ENCODE measurements around the gene CEP192.
"Not testable (repeated sequence)": the region's sequence is repeated elsewhere in the genome, so short reads cannot be mapped to it uniquely, and the experiment has no call there.

CEP192 gene

GRCh38 chr18:12990967-12991820 lies at the start of gene CEP192:
Gene CEP192, plus strand, starts transcription at chr18:12991362. Its CDS starts 8,063 bp downstream, at chr18:12999425.
- DNase-seq: peak; percentile 99

DNA sequence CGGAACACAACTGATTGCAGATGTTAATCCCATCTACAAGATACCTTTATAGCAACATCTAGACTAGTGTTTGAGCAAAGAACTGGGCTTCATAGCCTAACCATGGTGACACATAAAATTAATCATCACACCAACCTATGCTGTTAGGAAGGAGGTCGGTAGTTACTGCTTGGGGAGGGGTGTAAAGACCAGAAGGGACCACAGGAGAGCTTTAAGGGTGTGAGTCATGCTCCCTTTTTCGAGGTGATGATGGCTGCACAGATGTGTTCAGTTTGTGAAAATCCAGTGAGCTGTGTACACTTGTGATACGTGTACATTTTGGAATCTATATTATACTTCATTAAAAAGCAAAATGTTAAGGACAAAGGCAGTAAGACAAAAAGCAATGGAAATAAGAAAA lies 47.9 kb upstream of the CEP192 start:
- peak; percentile 9 for DNase-seq

GRCh38 chr18:12944709-12945108 lies 46.5 kb upstream of the CEP192 start:
- no peak for DNase-seq

DNA sequence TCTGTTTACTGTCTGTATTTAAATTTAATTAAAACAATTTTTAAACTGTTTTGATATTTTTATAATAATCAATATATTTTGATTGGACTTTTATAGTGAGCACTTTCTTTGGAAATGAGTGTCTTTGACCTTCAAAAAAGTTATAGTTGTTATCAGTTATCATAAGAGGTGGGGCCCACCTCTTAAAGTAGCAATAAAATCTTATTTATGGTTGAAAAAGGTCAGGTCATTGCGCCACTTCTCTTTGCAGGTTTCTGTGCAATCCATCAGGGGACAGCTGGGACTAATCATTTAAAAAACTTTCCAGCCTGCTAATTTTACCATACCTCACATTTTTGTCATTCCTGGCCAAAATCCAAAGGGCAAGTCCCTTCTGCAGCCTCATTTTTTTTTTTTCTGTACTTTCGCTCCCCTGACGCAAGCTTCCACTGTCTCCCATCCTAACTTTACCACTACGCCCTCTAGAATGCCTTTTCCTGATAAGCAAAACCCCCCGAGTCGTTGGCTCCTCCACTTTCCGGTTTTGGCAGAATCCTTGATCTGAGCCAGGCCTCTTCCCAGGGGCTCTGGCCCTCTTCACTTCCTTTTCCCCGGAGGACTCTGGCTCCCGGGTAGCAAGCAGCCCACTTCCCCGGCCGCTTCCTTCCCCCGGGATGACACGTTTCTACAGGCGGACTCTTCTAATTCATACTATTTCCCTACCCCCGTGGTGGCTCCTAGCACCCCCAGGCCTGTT lies 44.4 kb upstream of the CEP192 start:
- peak; percentile 88 for DNase-seq

- peak; percentile 97 for DNase-seq
Measured at GRCh38 chr18:12947285-12948049, 43.7 kb upstream of the CEP192 start, which contains the start of gene SEH1L. Gene SEH1L, plus strand, starts transcription at chr18:12948011. Its CDS starts 111 bp downstream, at chr18:12948122.

DNA sequence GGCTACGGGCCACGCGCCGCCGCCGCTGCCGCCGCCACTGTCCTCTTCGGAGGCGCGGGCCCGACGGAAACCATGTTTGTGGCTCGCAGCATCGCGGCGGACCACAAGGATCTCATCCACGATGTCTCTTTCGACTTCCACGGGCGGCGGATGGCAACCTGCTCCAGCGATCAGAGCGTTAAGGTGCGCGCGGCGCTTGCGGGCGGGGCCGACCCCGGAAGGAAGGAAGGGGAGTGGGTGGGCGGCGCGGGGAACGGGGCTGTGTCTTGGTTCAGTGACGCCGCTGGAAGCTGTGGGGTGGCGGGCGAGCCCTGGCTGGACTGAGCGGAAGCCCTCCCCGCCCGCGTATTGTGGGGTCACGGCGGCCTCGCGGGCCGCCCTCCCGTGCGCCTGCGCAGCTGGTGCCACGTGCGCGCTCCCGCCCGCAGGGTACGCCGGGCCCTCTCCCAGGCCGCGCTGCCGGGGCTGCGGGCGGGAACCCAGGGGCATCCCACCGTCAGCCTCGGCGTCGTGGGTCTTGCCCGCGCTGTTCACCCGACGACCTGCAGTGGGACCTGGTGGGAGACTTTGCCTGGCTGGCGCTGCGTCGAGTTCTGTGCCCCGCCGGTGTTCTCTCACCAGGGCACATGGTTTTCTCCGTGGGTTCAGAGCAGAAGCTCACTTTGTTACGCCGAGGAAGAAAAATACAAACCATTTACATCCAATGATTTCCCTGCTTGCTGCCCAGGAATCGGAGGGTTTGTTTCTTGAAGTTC lies 42.9 kb upstream of the CEP192 start:
- DNase-seq: peak; percentile 92

GRCh38 chr18:12958478-12958877 lies 32.7 kb upstream of the CEP192 start:
- DNase-seq: no peak

- no peak for DNase-seq
Measured at GRCh38 chr18:12960395-12960794, 30.8 kb upstream of the CEP192 start.

GRCh38 chr18:12960853-12961397 lies 30.2 kb upstream of the CEP192 start:
- no peak for DNase-seq

GRCh38 chr18:12963069-12963468 lies 28.1 kb upstream of the CEP192 start:
- no peak for DNase-seq

DNA sequence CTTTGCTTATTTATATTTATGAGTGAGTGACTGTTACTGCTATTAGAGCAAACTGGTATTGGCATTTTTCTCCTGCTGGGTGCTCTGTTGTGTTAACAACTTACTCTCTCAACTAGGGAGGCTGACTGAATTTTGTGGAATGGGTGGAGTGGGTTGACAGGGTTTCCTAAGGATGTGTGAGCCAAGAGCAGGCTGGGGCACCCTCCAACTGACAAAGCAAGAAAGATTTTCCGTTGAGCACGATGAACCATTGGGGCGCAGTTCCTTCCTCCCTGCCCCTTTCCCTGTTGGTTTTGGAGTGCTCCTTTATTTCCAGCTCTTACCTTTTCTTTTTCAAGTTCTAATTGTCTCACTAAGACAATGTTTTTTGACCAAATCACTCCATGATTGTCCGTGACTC lies 23.0 kb upstream of the CEP192 start:
- DNase-seq: no peak

- DNase-seq: no peak
Measured at GRCh38 chr18:12968619-12969018, 22.5 kb upstream of the CEP192 start.

GRCh38 chr18:12973562-12974213 lies 17.5 kb upstream of the CEP192 start:
- DNase-seq: no peak

DNA sequence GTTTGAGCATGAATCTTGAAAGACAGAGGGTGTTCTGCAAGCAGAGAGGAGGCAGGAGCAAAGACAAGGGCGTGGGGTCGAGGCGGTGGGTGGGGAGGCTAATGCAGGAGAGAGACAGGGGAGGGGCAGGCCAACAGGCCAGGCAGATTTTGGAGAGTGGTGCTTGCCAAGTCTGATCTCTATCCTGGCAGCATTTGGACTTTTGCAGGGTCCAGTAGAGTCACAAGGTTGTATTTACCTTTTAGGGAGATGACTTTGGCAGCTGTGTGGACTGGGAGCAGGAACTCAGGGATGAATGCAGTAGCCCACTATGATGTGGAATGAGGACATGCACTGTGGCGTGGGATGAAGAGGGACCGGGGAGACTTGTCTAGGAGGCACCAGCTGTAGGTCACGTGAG lies 15.7 kb upstream of the CEP192 start:
- DNase-seq: no peak

DNA sequence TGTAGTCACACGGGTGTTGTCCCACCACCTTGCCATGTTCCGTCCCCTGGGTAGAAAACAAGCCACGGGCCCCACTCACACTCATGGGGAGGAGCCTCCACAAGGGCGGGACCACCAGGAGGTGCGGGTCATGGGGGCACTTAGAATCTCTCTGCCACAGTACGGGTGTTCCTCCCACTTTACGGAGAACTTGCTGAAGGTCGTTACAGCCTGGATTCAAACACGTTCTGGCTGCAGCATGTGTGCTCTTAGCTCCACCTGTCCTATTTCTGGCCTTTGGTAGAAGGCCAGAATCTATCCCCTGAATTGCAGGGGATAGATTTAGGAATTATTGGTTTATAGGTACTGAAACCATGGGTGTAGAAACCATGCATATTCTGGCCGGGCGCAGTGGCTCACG lies 14.9 kb upstream of the CEP192 start:
- no peak for DNase-seq

DNA sequence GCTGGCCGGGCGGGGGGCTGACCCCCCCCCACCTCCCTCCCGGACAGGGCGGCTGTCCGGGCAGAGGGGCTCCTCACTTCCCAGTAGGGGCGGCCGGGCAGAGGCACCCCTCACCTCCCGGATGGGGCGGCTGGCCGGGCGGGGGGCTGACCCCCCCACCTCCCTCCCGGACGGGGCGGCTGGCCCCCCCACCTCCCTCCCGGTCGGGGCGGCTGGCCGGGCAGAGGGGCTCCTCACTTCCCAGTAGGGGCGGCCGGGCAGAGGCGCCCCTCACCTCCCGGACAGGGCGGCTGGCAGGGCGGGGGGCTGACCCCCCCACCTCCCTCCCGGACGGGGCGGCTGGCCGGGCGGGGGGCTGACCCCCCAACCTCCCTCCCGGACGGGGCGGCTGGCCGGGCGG lies 11.1 kb upstream of the CEP192 start:
- DNase-seq: not testable (repeated sequence)

- no peak for DNase-seq
Measured at GRCh38 chr18:12989397-12990122, 1.6 kb upstream of the CEP192 start.

GRCh38 chr18:12990123-12990475 lies 1.1 kb upstream of the CEP192 start:
- no peak for DNase-seq

GRCh38 chr18:12990641-12990966 lies 558 bp upstream of the CEP192 start:
- no peak for DNase-seq

DNA sequence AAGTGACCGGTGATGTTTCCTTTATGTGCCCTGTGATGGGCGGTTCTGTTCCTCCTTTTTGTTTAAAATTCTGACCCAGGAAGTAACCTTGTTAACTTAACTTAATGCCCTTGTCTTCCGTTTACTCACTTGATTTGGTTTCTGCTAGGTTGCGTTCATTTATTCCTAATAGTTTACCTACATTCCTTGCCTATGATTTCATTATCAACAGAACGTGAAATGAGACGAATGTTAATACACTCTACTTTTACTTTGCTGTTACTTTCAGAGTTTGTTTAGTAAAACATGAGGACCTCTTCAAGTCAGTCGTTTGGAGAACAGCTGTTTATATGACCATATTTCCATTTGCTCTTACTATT lies 638 bp downstream of the CEP192 start:
- DNase-seq: no peak

DNA sequence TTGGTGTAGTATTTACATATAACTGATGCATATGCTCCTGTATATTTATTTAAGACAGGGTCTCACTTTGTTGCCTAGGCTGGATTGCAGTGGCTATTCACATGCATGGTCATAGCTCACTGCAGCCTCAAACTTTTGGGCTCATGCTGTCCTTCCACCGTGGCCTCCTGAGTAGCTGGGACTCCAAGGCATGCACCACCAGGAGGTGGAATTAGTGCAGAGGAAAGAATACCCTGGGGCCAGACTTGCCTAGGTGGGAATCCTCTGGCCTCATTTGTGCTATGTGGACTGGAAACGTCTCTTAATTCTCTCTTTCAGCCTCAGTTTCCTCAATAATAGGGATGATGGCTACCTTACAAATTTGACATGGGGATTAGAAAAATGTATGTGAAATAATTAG lies 2.3 kb downstream of the CEP192 start:
- no peak for DNase-seq

All from HCEC 1CT (cell line).